HG03575 (cell line): ENCODE results near the gene CACNA1C.

Source experiments
- ATAC-seq: cut with Tn5 transposase; IDR thresholded peaks from one replicate; pipeline ENCODE4 v1.9.1; 2021; ENCODE audit not compliant: unreplicated experiment, insufficient number of reproducible peaks, low FRiP score; ENCODE audit errors: extremely low read depth

CACNA1C gene

GRCh38 chr12:2064071-2064507 is 11.3 kb downstream of the CACNA1C start:
- ATAC-seq: no peak

- ATAC-seq: no peak
These were observed 15.9 kb downstream of the CACNA1C start for GRCh38 chr12:2068653-2069052.

GRCh38 chr12:2070440-2071045 is 17.8 kb downstream of the CACNA1C start:
- no peak for ATAC-seq

GRCh38 chr12:2074792-2075191 is 22.0 kb downstream of the CACNA1C start:
- no peak for ATAC-seq

- ATAC-seq: no peak
These were observed 22.9 kb downstream of the CACNA1C start for GRCh38 chr12:2075508-2076195.

- ATAC-seq: no peak
These were observed 23.4 kb downstream of the CACNA1C start for GRCh38 chr12:2076196-2076570.

- ATAC-seq: no peak
These were observed 23.9 kb downstream of the CACNA1C start for GRCh38 chr12:2076728-2077127.

GRCh38 chr12:2080604-2081003 is 27.8 kb downstream of the CACNA1C start:
- no peak for ATAC-seq

- no peak for ATAC-seq
These were observed 29.5 kb downstream of the CACNA1C start for GRCh38 chr12:2082321-2082720.

- ATAC-seq: no peak
These were observed 30.2 kb downstream of the CACNA1C start for GRCh38 chr12:2083008-2083407.

- ATAC-seq: no peak
These were observed 30.8 kb downstream of the CACNA1C start for GRCh38 chr12:2083561-2083960.

GRCh38 chr12:2084553-2085296 is 31.9 kb downstream of the CACNA1C start:
- ATAC-seq: no peak

GRCh38 chr12:2092354-2092753 is 39.6 kb downstream of the CACNA1C start:
- no peak for ATAC-seq

- no peak for ATAC-seq
These were observed 40.1 kb downstream of the CACNA1C start for GRCh38 chr12:2092890-2093289.

- no peak for ATAC-seq
These were observed 41.8 kb downstream of the CACNA1C start for GRCh38 chr12:2094597-2094996.

GRCh38 chr12:2095878-2096277 is 43.1 kb downstream of the CACNA1C start:
- no peak for ATAC-seq

- no peak for ATAC-seq
These were observed 44.8 kb downstream of the CACNA1C start for GRCh38 chr12:2097617-2098016.

- ATAC-seq: no peak
These were observed 46.1 kb downstream of the CACNA1C start for GRCh38 chr12:2098852-2099251.

GRCh38 chr12:2099595-2099994 is 46.8 kb downstream of the CACNA1C start:
- ATAC-seq: no peak

- no peak for ATAC-seq
These were observed 48.6 kb downstream of the CACNA1C start for GRCh38 chr12:2101359-2101758.
